PC-9 (cell line): ENCODE measurements around the gene IGLL1.
"Not testable (repeated sequence)": the region's sequence is repeated elsewhere in the genome, so short reads cannot be mapped to it uniquely, and the experiment has no call there.

Source experiments
- EZH2 ChIP-seq: fragments of 200-600 bp; sonication (generic); IDR thresholded peaks from 2 replicates; pipeline ENCODE4 v1.8.0; 2017; ENCODE audit warnings: antibody characterized with exemption, low read depth
- TF ChIP-seq, protein P1 (sequence below): fragments of 200-600 bp; sonication (generic); conservative IDR thresholded peaks from 2 replicates; pipeline ENCODE4 v1.6.1; 2017; ENCODE audit warnings: mixed run types, antibody characterized with exemption, mild to moderate bottlenecking, moderate library complexity

DNA sequence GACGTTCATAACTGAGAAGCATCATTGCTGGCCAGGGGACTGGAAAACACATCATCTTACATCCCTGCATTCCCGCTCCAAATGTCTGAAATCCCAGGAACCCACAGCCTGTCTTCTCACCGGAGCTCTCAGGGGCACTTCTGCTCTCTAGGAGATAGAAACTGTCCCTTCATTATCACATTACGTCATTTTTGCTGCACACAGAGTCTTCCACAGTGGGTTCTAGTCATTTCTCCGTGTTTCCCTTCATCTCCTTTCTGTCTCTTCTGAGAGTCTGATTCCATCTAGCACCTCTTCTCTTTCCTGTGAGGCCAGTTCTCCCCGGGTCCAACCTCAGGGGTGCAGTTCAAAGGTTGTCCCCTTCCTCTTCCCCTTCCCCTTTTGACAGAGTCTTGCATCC is 15.8 kb upstream of the IGLL1 start:
- TF ChIP-seq, protein P1, sequence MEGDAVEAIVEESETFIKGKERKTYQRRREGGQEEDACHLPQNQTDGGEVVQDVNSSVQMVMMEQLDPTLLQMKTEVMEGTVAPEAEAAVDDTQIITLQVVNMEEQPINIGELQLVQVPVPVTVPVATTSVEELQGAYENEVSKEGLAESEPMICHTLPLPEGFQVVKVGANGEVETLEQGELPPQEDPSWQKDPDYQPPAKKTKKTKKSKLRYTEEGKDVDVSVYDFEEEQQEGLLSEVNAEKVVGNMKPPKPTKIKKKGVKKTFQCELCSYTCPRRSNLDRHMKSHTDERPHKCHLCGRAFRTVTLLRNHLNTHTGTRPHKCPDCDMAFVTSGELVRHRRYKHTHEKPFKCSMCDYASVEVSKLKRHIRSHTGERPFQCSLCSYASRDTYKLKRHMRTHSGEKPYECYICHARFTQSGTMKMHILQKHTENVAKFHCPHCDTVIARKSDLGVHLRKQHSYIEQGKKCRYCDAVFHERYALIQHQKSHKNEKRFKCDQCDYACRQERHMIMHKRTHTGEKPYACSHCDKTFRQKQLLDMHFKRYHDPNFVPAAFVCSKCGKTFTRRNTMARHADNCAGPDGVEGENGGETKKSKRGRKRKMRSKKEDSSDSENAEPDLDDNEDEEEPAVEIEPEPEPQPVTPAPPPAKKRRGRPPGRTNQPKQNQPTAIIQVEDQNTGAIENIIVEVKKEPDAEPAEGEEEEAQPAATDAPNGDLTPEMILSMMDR, result not testable (repeated sequence)
- TF ChIP-seq EZH2, result not testable (repeated sequence)
